Embryonic facial prominence (tissue), 1 donor: ENCODE measurements around the gene NR2C2.
A peak's percentile ranks its signal among the peaks of the same experiment; 100 is the strongest.

Experiments
- DNase-seq: peaks from one replicate; pipeline ENCODE4 v3.0.0-alpha.2; 2016; ENCODE audit errors: extremely low spot score

NR2C2 gene

DNA sequence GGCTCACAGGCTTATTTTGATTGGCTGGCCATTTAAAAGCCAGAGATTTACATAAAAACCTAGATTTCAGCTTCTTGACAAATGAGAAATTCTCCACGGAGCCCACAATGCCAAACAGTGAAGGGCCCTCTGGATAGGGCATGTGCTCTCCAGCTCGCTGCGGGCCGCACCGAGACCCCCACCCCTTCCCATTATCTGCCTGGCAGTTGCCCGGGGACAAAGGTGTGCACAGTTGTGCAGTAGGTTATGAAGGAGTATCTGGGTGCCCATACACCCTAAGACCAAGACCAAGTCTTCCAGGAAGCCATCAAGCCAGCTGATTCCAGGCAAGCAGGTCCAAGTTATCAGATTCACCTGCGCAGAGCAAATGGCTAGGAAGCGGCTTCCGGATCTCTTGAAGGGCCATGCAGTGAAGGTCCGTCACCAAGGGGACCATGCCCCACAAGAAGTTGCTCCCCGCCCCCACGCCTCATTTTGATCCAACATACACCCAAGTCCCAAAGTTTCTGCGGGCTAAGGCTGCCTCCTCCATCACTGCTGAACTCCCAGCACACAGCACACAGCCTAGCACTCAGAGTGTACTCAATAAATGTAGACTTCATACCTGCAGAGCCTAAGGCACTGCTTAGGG is 116.4 kb downstream of the NR2C2 start:
- no peak for DNase-seq

DNA sequence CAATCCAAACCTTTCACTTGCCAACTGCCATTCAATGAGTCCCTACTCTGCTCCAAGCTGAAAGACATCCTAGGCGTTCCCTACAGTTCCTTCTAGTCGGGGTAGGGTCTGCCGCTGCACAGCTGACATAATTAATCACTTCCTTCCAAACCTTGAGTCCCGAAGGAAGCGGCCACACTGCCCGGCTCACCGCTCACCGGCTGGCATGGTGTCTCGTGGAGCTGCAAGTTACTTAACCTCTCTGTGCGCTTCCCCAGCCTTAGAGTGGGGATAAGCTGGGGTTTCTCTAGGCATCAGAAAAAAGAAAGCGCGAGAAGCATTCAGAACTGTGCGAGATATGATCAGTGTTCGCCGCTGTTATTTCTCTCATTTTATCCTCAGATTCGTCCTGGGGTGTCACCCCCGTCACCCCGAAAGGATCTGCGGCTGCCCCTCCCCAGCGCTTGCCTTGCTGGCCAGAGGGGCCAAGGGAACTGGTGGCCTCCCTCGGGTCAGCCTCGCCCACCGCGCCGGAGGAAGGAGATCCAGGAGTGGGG is 117.0 kb downstream of the NR2C2 start:
- no peak for DNase-seq

DNA sequence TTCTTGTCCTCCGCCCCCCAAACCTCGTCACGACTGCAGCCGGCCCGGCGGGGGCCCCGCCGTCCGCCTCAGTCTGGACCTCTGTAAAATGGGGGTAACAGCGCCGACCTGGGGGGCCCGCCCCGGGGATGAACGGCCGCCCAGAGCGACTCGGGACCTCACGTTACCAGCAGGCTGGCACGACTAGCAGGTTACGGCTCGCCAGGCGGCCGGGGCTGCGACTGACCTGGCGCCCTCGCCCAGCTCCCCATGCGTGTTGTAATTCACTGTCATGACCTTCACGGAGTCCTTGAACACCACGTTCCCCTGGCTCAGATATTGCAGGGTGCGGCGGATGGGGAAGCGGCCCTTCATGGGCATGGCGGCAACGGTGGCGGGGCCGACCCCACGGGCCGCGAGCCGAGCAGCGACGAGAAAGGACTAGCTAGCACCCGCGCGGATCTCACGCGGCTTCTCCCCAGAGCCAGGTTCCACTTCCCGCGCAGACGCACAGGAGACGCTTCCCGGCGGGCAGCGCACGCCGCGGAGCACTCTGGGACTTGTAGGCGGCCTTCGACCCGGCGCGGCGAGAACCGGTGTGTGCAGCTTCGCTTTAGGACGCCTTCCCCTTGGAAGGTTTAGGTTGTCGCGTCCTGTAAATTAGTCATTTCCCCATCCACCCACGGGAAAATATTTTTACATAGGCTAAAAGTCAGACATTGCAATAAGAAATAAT is 117.6 kb downstream of the NR2C2 start, which contains the start of gene MRPS25:
Gene MRPS25 (minus strand): TSS at position 481 of the 715 bp plus-strand sequence. CDS start 121 bp downstream, at position 360.
- peak; percentile 83 for DNase-seq

DNA sequence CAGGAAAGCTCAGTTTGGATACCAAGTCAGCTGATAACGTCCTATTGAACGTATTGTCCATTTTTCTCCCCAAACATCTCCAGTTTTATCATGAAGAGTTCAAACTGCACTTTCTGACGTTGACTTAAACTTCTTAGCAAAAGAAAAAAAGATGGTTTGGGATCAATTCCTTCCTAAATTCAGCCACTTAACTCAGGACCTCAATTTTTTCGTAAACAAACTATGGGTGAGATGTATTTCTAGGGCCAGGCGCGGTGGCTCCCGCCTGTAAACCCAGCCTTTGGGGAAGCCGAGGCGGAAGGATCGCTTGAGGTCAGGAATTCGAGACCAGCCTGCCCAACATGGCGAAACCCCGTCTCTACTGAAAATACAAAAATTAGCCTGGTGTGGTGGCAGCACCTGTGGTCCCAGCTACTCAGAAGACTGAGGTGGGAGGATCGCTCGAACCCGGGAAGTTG is 118.2 kb downstream of the NR2C2 start:
- DNase-seq: no peak

DNA sequence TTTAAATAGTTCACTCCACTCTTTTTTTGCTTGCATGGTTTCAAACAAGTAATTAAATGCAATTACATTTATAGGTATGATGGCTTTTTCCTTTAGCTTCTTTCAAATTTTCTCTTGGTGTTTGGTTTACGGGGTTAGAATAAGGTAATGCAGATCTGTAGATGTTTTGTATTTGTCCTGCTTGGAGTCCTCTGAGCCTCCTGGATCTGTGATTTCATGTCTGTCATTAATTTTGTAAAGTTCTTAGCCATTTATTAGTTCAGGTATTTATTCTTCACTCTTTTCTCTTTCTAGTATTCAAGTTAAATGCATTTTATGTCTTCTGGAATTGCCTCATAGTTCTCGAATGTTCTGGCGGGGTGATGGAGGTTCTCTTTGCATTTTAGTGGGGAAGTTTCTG is 119.1 kb downstream of the NR2C2 start:
- DNase-seq: no peak

DNA sequence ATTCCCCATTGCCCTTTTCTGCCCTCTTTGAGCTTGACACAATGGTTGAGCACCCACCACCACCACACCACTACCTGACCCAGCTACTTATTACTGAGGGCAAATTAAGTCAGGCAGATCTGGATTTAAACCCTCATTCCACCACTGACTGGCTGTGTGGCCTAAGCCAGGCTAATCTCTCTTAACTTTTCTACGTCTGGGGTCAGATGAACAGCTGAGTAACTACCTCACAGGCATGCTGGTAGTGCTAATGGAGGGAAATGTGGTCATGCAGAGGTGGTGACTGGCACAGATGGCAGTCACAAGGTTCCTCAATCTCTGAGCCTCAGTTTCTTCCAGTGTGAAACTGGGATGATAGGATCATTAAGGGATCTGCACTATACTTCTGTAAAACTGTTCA is 122.1 kb downstream of the NR2C2 start:
- no peak for DNase-seq

DNA sequence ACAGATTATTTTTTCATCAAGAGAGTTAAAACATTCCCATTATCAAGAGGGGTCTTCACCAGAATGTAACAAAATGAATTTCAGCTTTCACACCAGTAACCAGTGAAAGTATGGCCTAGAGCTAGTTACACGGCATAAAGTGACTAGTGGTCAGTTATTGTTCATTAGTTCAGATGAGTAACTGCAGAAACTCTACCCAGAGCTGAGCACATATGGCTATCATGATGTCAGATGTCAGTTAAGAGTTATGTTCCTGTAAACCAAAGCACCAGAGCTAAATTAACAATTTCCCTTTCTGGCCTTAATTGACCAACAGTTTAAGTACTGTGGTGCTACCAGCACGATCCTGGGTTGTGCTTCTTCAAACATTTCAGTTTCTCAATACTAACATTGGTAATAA is 124.3 kb downstream of the NR2C2 start:
- no peak for DNase-seq

DNA sequence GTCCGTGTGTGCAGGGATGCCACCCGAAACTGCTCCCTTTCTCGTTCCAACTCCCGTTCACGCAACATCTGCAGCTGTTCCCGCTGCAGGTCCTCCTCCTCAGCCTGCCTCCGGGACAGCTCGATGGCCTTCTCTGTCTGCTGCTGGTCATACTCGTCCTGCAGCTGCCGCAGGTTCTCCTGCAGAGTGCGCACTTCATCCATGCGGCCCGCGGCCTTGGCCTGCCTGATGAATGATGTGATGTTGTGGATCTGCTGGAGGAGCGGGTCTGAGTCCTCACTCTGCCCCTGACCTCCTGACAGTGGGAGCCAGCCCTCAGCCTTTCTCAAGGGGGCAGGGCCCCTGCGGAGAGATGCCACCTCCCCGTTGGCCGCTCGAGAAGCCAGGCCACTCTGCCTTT is 127.1 kb downstream of the NR2C2 start:
- DNase-seq: no peak

DNA sequence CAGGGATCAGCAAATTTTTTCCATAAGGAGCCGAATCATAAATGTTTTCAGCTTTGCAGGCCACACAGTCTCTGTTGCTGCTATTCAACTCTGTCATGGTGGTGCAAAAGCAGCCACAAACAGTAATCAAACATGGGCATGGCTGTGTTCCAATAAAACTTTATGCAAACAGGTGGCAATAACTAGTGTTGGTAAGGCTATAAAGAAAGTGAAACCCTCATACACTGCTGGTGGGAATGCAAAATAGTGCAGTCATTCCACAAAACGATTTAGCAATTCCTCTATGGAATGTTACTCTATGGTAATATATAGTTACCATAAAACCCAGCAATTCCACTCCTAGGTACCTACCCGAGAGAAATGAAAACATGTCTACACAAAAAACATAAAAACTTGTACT is 131.7 kb downstream of the NR2C2 start:
- no peak for DNase-seq

DNA sequence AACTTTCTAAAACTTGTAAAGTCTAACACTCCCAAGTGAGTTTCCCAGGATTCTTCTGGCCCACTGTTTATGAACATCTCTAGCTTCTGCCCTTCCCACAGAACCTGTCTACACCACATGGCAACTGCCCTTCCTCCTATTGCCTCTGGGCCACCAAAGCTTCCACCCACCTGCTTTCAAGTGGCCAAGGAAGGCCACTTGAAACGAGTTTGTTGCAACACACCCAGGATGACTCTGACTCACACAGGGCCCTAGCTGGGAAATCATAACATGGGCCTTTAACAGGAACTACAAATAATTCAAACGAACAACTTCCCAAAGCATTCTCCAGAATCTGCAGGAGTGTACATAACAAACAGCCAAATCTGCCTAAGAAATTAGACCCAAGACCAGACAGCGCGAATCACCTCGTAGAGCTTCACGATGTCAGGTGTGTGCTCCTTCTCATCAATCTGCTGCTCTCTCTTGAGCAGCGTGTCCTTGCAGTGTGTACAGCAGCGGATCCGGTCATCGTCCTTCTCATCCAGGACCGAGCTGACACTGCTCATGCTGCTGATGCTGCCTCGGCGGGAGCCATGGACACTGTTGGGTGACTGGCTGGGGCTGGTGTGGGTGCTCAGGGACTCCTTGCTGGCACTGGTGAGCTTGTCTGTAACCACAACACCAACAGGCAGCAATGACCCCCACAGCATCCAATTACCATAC is 134.7 kb downstream of the NR2C2 start:
- no peak for DNase-seq

DNA sequence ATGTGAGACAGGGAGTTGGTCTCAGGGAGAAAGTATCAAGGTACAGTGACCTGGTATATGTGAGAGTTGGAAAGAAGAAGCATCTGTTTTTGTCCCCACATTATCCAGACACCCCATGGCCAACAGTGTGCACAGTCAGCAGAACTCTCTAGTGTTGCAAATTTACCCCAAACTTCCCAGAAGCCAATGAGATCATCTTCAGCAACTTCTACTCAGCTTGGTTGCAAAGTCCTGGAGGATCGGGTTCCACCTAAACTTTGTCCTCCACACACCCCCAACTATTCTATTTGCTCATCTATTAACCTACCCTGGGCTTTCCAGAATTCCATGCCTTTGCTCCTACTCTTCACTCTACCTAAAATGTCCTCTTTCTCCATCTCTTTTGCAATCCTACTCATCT is 135.9 kb downstream of the NR2C2 start:
- no peak for DNase-seq

DNA sequence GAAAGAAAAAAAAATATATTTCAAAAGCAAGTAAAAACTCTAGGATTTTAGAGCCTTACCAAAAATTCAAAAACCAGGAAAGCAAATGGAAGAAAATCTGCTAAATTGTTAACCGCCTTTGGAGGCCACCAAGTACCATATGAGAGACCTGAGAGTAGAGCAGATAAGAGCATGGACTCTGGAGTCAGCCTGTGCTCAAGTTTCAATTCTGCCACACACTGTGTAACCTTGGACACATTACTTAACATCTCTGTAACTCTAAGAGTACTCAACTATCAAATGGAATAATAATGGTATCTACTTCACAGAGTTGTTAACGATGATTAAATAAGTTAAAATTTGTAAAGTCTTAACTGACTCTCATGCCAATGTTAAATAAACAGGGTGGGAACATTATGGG is 138.9 kb downstream of the NR2C2 start:
- no peak for DNase-seq

DNA sequence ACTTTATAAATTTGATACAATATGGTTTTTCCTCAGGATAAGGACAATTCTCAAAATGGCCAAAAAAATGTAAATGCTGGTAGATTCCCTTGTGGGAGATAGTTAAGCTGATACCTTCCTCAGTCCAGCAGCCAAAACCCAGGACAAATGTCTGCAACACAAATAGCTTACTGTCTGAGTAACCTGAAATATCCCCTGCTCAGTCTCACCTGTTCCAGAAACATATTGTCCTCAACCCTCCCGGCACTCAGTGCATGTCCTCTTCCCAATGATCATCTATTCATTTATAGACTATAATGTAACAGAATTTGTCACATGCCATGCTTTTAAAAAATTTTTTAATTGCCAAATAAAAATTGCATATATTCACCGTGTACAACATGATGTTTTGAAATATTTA is 139.3 kb downstream of the NR2C2 start:
- DNase-seq: no peak

DNA sequence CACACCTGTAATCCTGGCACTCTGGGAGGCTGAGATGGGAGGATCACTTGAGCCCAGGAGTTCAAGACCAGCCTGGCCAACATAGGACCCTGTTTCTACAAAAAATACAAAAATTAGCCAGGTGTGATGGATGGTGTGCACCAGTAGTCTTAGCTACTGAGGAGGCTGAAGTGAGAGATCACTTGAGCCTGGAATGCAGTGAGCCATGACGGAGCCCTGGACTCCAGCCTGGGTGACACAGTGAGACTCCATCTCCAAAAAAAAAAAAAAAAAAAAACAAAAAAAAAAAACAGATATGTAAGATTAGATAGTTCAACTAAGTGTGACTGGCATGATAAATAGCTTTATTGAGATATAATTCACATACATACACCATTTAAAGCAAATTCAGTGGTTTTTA is 141.8 kb downstream of the NR2C2 start:
- no peak for DNase-seq

DNA sequence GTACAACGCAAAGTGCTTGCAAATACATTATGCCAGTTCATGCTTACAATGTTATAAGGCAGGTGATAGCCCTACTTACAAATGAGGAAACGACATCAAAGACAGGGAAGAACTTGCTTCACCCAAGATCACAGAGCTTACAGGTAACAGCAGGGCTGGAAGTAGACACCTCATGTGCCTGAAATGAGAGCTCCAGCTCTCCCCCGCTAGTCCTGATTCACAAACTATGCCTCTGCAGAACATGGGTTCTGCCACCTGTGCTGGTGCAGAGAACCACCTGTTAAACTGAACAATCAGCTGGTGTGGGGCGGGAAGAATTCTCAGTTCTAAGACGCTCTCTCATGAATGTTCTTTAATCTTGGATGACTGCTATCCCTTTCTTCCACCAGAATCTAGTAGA is 144.2 kb downstream of the NR2C2 start:
- no peak for DNase-seq

DNA sequence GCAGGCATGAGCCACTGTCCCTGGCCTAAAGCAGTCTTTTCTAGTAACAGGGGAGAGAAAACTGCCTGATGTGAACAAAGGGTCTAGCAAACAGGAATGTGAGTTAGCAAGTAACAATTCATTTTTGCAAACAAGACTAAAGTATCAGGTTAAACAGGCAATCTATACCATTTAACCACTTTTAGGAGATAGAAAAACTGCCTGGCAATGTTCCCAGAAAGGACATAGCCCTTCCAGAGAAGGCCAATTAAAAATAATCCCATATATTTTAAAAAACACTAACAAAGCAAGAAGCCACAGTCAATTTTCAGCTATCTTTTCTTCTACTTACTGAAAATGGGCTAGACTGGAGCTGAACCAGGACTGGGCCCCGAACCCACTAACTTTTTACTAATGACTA is 145.3 kb downstream of the NR2C2 start:
- DNase-seq: no peak

DNA sequence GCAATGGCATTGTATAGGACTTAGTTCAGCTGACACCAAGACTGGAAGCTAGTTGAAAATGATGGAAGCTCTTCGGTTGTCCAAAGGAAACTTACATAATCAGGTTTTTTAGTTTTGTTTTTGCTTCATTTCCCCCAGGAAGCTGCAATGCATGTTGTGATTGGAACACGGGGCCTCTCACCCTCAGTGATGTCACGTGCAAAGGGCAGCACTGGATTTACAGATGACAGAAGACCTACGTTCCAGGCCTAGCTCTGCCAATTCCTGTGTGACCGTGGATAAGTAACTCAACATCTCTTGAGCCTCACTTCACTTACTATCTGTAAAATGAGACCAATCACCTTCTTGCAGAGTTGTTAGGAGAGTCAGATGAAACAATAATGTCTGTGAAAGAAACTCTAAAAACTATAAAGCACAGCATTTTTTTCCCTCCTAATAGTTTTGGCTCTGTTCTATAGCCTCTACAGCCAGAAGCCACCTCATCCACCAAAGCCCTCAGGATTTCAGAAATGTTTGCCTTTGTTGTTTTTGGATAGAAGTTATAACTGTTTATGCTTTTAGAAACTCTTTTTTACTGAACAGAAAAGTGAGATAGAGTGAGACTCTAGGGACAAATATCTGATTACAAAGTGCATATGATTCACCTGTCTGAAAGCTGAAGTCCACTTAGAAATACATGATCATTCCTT is 146.9 kb downstream of the NR2C2 start:
- no peak for DNase-seq

DNA sequence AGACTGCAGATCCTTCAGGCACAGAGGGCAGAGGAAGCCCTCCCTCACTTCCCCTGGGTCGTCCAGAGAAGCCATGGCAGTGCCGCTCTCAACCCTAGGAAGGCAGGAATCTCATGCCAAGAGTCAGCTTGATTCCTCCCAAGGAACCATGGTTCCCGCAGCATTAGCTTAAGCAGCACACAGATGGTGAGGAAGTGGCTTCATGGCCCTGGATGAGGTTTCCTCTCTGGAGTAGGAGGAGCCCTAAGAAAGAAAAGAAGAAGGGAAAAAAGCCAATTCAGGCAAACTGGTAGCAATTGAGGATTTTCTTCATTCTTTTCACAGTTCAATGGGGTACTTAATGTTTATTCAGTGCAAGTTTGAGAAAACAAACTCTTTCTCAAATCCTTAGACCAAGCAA is 148.7 kb downstream of the NR2C2 start:
- DNase-seq: no peak

DNA sequence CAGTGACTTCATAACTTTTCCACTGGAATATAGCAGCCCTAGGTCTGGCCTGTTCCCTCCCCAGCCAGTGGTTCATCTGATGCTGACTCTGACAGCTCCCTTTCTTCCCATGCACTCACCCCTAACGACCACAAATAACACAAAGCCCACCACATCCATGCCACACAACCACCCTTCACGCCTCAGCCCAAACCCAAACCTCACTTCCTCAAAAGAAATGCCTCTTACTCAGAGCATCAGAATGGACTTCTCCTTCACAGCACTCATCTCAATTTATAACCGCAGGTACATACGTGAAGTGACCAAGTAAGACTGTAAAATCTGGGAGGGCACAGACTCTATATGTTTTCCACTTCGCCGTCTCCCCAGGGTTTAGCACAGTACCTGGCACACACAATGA is 150.5 kb downstream of the NR2C2 start:
- DNase-seq: no peak
